GM18517 (cell line): ENCODE measurements around the gene GADL1.

Source experiments
- ATAC-seq: cut with Tn5 transposase; IDR thresholded peaks from one replicate; pipeline ENCODE4 v1.9.1; 2021; ENCODE audit warnings: mild to moderate bottlenecking, moderate library complexity; ENCODE audit not compliant: unreplicated experiment

The GADL1 gene

DNA sequence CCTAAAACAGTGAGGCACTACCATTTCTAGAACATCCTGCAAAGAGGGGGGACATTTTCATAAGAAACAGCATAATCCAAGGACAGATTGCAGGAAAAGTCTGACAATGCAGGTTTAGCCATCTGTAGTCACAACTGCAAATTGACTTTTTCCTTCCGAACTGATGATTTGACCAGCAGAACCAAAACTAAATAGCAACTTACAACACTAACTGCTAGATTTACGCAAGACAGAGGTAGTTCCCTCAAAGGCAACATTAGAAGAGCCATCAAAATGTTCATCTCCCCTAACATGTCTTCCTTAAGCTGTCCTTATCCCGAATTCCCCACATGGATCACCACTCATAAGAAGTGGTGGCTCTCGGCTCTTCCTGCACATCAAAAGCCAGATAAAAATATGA lies 129.6 kb downstream of the GADL1 start:
- no peak for ATAC-seq

DNA sequence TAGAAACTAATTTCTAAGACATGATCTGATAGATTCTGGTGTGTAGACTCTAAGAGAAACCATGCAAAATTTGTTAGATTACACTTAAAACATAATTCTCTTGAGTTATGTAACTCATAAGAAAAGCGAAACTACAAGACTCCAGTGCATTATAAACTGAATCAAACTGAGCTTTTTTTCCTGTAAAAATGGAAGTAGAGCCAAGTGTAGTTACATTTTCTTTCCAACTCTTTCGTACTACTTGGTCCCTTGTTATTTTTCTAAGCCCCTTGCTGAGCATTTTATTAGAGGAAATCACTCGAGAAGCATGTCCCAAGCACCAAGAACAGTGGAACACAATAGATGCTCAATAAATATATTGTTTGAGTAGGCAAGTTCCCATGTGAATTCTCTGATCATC lies 130.2 kb downstream of the GADL1 start:
- ATAC-seq = no peak

DNA sequence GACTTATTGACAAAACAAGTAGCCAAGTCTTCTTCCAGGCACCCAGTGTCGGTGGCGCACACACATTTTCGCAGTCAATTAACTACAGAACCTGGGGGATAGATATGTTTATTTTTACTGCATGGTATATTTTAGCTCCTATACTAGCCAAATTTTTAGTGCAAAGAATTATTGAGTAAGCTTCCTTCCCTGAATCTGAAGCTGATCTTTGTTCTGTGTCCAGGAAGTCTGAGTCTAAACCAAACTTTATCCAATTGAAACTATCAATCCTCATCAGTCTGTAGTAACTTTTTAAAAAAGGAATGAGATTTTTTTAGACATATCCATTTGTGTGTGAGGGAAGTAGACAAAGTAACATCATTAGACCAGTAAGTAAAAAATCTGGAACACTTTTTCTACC lies 133.1 kb downstream of the GADL1 start:
- ATAC-seq = no peak

DNA sequence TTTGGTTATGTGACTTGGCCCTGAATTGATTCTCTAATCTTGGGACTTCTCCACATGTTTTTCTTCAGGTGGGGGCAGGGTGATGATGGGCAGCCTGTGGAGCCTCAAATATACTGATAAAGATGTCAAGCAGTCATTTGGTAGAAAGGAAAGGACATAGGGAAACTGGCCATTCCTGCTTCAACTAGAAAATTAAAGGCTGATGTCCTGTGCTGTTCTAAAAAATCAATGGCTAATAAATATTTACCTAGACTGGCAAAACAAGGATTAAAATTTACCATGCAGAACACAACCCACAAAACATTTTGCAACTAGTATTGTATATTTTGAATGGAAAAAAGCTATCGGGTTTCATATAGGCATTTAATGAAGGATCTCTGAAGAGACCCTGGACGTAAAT lies 133.7 kb downstream of the GADL1 start:
- ATAC-seq = no peak

DNA sequence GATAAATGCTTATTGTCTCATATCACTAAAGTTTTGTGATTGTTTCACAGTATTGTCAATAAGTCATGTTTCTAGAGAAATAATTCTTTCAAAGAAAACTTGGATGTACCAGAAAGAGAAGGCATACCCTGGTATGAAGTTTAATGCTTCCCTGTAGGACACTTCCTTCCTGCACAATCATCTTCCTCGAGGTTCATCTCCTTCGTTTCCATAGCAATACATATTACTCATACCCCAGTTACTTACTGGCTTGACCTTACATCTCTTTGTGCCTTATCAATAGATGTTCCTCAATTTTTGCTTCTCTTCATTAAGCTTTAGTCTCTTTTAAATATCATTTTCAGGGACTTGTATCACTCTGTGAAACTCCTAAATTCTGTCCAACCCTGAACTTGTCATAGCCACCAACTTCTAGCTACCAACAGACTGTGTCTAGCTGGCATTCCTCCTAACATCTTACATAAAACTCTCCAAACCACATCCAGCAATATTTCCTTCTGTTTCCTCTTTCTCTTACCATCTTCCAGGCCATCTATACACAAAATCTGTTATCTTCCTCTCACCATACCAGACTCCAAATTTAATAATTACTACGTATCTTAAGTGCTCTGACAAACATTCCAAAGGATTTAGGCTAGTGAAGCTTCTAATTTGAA lies 134.3 kb downstream of the GADL1 start:
- no peak for ATAC-seq

DNA sequence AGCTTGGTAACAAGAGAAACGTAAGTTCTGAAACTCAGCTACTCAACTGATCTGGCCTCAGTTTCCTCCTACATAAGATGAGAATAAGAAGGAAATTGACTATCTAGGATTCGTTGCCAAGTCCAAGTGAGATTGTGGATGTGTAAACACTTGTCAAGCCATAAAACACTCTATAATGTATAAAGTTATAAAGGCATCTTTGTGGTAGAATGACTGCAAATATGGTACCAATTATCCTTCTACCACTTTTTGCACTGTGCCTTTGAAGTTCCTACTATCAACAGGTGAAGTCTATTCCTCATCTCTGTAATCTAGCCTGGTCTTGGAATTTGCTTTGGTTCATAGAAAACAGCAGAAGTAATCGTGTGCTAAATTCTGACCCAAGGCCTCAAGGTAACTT lies 138.2 kb downstream of the GADL1 start:
- ATAC-seq = no peak

DNA sequence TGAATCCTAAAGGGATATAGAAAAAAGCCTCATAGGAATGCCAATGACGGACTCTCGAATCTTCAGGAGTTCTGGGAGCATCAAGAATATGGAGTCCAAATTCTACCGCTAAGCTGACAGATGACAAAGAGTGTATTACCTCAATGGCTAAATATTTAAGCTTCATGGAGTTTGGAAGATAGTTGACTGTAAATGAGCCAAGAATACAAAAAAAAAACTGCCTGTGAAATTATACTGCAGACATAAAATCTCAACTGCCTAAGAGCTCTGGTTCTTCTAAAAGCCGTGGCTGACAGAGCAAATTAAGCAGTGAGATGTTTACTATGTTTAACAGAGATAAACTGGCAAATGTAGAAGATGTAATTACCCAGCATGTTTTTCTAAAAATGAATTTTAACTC lies 140.0 kb downstream of the GADL1 start:
- no peak for ATAC-seq

DNA sequence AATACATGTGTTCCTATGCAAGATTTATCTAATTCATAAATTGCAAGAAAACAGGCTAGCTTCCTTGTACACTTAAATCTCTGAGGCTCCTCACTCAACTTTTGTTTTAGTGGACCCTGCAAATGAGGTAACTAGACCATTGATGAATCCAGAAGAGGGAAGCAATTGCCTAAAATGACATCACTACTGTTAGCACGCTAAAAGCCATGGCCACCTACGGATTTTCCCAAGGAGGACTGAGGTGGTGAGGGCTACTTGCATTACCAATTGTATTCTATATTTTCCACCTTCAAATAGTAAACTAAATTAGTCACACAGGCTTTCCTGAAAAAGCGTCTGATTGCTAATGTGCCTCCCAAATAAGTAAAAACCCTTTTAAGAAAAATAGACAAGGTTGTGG lies 140.7 kb downstream of the GADL1 start:
- ATAC-seq = no peak

DNA sequence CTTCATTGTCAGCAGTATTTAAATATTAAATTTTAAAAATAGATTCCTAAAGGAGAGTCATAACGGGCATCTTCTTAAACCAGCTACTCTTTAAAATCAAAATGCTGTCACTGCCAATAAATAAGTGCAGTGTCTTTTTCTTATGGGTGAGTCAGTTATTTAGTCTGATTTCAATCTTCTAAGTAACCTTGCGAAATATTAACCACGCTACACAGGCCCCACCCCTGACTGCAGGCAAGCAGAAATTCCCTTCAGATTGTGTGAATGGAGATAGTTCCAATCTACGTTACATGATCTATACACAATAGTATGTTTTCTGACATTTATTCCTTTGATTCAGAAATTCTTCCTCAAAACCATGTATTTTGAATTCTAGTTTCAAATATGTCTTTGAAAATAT lies 141.5 kb downstream of the GADL1 start:
- no peak for ATAC-seq

DNA sequence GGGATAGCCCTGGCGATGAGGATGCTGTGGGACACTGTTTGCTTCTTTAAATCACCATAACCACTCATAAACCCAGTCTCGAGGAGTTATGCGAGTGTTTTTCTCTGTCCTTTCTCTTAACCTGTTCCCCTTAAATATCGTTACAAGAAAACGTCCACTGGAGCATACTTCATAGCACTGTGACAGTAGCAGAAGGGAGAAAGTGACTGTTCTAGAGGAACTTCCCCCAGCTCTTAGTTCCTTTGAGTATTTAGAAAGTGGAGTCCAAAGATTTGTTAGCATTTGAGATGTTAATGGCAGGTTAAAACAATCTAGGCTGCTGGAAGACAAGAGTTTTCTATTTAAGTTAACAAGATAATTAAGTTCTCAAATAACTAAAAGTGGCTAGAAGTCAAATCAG lies 142.0 kb downstream of the GADL1 start:
- ATAC-seq = no peak

DNA sequence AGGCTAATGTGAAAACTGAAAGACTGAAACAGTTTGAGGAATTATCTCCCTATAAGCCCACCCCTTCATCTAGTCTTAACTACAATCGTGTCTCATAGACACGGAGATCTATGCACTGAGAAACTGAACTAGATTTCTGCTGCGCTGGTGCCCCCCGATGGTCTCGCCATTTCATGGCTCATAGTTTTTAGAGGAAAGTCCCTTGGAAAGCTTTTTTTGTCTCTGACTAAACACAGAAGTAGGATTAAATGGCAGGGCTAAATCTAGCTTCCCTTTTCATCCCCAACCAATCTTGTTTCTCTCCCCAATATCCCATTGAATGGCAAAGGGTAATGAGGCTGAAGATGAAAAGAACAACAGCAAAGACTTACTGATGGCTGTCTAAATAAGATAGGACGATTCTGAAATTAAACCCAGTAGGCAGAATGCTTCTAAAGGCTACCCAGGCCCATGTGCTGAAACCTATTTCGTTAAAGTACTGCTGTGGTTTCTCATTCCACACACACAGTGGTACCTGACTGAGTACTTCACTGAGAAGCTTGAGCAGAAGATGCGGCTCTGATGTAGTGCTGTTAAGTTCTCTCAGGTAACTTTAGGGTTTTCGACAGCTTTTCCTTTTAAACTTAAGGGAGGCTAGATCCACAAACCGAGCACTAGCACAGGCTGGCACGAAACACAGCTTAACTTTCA lies 142.7 kb downstream of the GADL1 start:
- peak; percentile 70 for ATAC-seq

DNA sequence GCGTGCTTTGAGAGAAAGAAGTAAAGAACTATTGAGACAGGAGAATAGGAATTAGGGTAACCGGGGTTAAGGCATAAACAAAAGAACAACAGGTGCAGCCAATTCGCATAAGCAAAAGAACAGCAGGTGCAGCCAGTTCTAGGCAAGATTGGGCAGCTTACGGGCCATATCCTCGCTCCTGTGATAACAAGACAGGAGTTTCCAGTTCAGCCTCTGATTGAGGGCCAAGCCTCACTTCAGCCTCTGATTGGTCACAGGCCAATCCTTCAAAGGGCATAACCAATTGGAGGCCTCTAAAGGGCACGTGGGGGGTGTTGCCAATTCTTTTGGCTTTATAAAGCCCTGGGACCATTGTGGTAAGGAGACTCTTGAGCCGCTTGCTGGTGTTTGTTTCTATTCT lies 143.5 kb downstream of the GADL1 start:
- ATAC-seq = no peak

DNA sequence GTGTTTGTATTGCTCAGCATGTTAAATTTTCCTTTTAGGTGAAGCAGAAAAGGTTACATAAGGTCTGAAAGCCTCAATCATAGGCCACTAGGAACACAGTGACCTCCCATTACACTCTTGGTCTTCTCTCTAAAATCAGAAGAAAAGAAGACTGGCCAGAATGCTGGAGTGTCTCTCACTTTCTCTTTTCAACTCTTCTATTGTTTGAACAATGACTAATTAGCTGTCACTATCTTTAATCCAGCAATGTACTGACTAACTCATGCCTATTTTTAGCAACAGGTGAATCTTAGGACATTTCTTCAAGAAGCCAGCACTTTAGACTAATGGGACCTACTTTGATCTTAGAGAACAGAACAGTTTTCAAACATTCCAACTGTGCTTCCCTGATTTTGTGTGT lies 145.2 kb downstream of the GADL1 start:
- ATAC-seq = no peak

DNA sequence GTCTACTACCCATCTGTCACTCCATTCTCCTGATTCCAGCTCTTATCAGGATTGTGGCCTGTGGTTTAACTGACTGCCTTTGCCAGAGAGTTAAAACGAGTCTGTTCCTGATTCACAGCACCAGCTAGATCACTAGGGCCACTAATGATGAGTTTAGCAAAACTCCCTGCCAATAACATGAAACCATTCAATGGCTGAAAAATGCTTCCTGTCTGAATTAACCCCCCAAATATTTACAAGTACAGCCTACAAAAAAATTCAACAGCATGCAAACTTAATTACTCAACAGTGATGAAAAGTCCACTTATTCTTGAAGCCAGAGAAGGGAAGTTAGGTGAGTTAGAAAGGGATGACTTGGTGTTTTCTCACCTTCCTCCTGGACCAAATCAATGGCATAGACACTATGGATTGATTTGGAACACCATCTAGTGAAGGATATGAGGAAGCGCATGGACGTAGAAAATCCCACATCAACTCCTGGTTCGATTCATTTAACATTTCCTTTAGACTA lies 146.6 kb downstream of the GADL1 start:
- no peak for ATAC-seq

DNA sequence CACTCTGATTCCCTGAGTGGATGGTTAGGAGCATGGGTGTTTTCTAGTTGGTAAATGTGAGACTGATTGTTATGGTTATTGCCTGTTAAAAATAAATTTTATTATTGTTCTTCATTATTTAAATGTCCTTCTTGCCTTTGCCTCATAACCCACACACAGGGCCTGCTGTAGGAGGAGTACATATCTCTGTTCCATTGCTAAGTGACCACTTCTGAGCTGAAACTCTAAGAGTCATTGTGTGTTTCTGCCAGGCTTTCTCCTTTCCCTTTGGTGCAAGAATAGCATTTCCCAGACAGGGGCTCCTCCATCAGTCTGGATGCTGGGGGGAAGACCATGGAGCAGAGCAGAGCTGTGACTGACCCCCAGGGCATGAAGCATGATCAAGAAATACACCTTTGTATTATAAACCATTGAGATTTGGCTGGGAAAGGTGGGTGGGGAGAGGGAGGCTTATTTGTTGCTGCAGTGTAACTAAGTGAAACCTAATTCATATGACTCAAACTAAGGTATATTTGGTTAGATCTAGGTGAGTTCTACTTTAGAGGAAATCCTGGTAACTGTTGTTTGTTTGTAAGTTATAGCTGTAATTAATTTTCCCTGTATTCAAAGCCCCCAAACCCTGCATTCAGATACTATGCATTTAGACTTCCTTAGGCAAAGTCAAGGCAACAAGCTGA lies 150.7 kb downstream of the GADL1 start:
- no peak for ATAC-seq

DNA sequence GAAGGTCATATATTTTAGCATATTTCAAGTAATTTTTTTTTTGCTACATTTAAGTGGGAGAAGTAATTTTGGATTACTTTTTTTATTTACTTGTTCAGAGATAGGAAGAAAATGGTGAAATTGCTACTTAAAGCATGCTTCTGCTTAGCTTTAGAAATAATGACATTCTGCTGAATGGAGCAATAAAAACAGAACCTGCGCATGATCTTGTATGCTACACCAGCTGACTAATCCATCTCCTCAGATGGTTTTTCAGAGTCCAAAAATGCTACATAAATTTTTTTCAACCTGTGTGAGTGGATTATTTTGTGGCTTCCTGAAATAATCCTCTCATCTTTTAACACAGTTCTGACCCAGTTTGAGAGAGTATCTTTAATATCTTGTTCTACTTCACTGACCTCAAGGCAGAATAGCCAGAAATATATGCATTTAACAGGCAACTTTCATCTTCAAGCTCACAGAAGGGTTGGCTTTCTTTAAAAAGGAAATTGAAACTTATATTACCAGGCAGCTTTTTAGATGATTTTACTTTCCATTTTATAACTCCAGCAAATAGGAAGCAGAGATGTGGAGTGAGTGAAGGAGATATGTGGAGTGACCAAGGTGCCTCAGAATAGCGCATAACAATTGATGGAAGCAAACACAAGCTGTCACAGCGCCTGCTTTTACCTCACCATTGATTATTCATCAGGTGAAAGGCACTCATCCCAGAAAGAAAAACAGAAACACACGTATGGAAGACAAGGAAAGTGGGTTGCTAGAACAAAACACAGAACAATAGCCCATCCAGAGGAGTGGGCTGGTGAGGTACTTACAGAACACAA lies 151.5 kb downstream of the GADL1 start:
- ATAC-seq = no peak

DNA sequence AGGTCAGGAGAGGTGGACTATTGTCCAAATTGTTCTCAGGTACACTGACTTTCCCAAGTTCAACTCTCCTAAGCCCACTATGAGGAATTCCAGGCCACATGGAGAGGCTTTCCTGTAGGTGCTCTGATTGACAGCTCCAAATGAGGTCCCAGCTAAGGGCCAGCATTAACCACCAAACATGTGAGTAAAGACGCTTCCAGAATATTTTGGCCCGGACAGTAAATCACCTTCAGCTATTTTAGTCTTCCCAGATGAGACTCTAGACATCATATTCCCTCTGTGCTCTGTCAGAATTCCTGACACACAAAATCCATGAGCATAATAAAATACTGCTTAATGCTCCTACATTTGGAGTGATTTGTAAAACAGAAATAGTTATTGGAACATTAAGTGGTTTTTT lies 152.6 kb downstream of the GADL1 start:
- no peak for ATAC-seq

DNA sequence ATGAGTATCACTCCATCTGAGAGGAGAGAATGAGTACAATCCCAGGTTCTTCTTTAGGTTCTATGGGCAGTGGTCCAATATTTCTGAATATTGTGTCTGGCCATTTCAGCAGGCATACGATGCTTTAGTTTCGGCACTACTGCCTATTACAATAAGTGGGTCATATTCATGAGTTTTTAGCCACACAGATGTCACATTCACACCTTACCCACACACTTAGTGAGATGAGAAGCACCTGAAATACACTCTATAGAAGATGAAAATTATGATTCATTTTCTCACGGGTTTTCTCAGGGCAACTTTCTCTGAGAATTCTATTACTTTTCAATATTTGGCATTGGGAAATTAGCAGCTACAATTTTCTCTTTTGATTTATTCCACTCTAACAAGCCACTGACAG lies 155.9 kb downstream of the GADL1 start:
- ATAC-seq = no peak

DNA sequence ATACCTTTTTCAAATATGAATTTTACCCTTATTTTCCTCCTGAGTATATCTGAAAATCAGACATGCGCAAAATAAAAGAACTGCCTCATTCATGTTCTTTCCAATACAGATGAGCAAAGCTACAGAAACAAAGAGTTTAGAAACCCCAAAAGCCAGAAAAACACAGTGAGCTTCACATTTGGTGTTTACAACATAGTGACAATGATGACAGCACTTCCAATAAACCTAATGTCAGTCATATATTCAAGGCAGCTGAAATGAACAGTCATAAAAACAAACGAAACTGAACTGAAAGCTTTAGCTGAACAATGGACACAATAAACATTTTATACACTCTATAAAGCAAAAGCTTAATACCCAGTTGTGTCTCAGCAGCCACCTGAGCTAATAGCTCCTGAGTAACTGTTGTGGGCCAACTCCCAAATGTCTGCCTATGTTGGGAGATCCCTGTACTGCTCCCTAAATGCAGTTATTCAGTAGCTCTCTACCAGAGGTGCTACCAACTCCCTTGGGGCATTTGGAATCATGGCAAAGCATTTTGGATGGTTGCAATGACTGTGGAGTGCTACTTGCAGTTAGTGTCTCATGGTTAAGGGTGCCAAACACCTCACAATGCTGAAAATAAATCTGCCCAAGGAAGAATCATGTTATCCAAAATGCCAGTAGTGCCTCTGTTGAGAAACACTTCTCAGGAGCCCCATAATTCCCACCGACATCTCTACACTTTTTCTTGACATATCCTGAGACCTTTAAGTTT lies 156.5 kb downstream of the GADL1 start:
- no peak for ATAC-seq

DNA sequence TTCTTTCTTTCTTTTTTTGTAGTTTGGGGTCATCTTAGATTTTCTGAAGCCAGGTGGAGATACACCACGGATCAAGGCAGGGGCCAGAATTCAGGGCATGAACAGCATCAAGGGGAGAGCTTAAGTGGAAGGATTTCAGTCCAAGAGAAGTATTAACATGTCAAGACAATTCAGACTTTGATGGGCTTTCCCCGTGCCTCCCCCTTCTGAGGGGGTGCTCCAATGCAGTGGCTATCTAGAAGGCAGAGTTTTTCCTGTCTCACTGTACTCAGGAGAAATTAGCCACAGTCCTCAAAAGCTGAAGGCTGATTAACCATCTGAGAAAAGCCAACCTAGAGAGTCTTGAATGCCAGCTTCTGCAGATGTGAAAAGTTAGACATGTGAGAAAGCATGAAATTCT lies 160.8 kb downstream of the GADL1 start:
- ATAC-seq = no peak

DNA sequence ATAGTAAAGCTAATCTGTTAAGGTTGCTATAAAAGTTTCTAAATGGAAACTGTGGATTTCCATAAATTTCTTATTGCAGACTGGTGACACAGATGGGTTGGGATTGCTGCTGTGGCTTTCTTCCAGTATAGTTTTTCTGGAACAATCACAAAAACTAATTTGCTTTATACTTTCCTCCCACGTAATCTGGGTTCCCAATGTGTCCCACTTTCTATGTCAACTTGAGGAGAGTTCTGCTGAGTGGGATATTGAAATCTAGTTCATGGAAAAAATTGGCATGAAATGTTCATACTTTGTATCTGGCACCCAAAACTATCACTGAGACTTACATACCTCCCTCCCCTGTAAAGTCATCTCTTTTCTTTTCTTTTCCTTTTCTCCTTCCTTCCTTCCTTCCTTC lies 161.3 kb downstream of the GADL1 start:
- no peak for ATAC-seq
